Left kidney (tissue), 2 donors: ENCODE data around the gene RHOJ. TPM values are rescaled to one million over a fixed set of nuclear protein-coding genes. Genes with fewer than 3 reads are reported as not detected.
A peak's percentile ranks its signal among the peaks of the same experiment; 100 is the strongest.
"Not testable (repeated sequence)": the region's sequence is repeated elsewhere in the genome, so short reads cannot be mapped to it uniquely, and the experiment has no call there.

Experiments used
- DNase-seq: peaks from one replicate; pipeline ENCODE4 v3.0.0-alpha.2; 2013
- polyA plus RNA-seq: library from polyadenylated mRNA; unstranded; fragments of 120-200 nt; gene quantifications from one replicate; pipeline ENCODE4 v1.2.1, GENCODE V29; 2013; ENCODE audit not compliant: insufficient read length

The RHOJ gene
- polyA plus RNA-seq, 1 donor: 21.8 TPM

- DNase-seq: no peak
Observed at GRCh38 chr14:63262446-63262845, 58.2 kb downstream of the RHOJ start.

GRCh38 chr14:63266106-63266505, 61.9 kb downstream of the RHOJ start:
- DNase-seq: no peak

DNA sequence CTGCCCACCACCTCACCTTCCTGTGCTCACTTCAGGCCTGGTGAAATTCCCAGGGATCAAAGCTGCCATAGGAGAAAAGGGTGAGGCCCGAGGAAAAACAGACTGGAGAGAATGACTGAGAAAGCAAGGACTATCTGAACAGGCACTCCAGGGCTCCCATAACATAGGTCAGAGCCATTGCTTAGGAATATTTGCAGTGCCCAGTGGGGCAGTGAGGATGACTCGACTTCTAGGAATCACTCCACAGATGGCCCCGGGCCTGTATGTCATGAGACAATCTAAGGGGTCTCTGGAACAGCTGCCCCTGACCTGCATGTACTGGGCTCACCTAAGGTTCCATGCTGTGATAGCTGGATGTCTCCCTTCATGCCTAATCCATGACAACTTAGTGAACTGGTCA, 62.9 kb downstream of the RHOJ start:
- no peak for DNase-seq

GRCh38 chr14:63268771-63269170, 64.5 kb downstream of the RHOJ start:
- DNase-seq: no peak

DNA sequence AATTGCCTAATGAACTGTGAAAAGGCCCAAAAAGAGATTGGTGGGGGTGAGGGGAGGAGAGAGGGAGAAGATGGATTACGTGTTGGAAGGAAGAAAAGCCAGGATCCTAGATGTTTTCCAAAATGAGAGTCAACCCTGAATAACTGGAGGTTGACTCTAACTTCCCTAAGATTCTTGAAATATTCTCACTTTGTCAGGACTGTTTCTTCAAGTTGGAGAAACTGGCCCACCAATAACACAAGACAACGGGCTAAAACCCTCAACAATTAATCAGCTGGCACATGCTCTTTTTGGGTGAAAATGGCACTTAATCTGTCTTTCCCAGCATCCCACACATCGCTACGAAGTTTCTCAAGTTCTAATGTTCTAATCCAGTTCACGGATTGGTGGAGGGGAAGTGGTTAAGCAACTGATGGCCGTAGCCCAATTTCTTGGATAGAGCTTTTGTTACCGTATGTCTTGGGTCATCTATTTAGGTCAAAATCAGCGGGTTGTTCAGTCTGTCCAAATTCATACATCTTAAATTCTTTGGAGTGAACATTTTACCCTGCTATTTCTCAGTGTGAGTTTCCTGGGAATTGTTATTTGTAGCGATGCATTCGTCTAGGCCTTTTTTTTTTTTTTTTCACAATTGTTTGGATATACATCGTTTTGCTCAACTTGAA, 65.5 kb downstream of the RHOJ start:
- no peak for DNase-seq

DNA sequence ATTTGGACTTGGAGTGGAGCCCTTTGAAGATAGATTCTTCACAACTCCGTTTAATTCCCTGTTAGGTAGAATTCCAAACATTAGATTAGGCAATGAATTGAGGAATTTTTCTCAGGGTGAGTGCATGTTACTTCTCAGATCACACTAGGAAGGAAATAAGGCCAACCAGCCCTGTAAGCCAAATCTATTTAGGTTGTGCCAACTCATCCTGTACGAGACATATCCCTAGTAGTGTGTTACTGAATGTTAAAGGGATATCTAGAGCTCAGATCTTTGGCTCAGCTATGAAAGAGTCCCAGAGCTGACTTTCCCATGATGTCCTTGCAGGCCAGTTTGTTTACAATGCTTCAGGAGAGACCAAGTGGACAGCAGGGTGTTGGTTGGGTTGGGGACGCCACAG, 68.9 kb downstream of the RHOJ start:
- DNase-seq: no peak

DNA sequence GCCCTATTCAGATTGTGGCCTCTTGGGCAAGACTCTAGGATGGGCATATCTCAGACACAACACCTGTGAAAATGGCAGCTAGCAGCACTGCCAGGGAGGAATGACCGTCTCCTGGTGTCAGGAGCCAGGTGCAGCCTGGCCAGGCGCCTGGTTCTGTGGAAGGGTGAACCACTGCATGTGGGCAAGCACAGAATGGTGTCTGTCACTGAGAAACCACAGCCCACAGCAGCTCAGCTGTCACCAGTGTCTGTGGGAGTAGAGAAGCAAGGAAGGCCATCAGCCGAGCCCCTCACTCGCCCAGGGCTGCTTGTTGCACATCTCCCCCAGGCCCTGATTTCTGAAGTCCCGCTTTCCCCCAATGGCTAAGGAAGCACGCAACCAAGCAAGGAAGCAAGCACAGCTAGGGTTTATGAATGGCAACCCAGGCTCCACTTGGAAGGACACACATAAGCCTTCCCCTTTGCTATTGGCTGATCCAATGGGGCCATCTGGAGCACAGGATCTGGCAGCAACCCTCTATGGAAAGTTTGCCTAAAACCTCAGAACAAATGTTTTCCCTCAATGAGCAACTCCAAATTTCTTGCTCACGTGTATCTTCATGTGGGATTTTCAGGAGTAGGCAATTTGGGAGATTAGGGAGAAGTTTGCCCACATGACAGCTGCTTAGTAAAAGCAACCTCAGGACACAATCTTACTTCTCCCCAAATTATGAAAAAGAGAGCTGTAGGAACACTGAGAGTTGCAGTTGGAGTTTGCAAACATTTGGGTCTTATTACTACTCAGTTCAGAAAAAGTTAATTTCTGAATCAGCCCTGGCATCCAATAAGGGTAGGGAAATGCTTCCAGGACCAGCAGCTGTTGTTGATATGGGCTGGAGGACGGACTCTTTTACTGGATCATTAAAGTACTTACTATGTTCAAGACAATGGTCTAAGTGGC, 69.7 kb downstream of the RHOJ start:
- no peak for DNase-seq

GRCh38 chr14:63275611-63276010, 71.4 kb downstream of the RHOJ start:
- DNase-seq: no peak

- no peak for DNase-seq
Observed at GRCh38 chr14:63276016-63276415, 71.8 kb downstream of the RHOJ start.

- peak; percentile 30 for DNase-seq
Observed at GRCh38 chr14:63276492-63277342, 72.5 kb downstream of the RHOJ start.

GRCh38 chr14:63277591-63278183, 73.4 kb downstream of the RHOJ start:
- DNase-seq: no peak

GRCh38 chr14:63279933-63280332, 75.7 kb downstream of the RHOJ start:
- not testable (repeated sequence) for DNase-seq

GRCh38 chr14:63282997-63283883, 79.0 kb downstream of the RHOJ start:
- no peak for DNase-seq

DNA sequence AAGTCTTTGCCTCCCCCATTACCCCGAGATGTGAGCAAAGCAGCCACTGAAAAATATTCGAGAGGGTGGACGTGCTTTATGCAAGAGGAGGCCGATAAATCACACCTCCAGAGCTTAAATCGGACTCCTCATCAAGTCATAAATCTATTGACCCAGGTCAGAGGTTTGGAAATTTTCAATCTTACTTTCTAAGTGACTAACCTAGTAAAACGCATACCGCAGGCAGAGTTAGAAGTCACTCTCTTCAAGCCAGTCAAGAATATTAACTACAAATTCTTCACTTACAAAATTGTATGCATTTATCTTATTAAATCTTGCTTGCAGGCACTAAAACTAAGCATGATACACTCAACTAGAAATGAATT, 79.6 kb downstream of the RHOJ start:
- DNase-seq: no peak

DNA sequence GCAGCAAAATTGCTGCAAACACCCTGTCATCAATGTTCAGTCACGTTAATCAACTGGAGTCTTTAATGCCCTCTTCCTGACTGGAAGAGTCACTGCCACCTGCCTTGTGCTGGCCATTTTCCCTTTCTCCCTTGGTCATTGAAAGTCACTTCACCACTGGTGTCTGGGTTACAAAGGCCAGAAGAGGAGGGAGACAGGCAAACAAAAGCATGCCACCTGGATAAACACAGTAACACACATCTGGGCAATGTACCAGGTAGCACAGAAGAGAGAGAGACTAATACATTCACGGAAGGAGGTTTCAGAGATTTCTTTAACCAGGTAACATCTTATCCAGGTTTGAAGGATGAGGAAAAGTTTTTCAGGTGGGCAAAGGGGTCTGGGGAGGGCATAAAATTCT, 81.8 kb downstream of the RHOJ start:
- DNase-seq: no peak

DNA sequence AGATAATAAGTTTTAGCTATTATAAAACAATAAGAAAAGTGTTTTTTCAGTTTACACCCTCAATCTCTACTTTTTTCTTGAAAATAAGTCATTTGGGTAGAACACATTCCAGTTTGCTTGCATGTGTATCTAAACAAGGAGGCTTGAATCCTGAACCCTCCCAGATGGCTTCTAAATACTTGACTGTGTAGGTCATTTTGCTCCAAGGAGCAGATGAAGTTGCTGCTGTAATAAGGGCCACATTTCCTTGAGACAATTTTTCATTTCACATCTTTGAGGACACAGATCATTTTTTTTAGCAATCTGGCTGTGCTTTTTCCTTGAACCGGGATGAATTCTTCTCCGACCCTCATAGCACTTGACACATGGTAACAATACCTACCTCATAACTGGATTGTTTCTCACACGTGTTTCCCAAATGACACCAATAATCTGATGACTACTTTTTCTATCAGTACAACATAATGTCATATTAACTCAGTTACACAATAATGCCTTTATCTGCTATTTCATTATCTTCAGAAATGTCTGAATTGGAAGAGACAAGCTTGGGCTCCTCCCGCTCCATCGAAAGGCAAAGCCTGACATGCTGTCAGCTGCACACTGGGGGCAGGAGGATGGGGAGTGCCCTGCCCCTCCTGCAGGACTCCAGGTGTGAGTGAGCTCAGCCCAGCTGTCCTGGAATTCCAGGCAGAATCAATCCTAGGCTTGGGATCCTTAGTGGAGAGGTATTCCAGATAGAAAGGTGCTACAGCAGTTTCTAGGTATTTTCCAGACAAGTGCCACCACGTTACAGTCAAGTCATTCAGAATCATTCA, 83.6 kb downstream of the RHOJ start:
- DNase-seq: no peak

GRCh38 chr14:63288853-63289252, 84.6 kb downstream of the RHOJ start:
- DNase-seq: no peak

DNA sequence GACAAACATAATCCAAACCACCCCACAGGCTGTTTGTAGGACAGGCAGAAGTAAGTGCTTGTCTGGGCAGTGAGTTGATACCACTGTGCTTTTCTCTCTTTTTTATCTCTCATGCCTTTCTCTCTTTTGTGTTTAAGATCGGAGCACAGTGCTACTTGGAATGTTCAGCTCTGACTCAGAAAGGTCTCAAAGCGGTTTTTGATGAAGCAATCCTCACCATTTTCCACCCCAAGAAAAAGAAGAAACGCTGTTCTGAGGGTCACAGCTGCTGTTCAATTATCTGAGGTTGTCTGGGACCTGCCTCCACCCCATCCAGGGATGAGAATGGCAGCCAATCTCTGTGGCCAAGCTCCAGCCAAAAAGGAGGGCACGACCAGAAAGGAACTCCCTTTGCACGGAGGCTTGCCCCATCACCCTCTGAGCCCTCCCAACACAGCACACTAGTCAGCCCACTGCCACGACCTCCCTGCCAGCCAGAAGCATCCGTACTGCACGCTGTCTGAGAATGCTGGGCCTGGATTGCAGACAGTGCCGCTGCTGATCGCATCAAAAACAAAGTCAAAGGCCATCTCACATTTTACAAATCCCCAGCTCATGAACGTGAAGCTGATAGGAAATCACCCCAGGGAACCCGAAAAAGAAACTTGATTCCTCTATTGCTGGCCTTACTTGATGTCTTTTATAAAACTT, 86.6 kb downstream of the RHOJ start:
- no peak for DNase-seq

DNA sequence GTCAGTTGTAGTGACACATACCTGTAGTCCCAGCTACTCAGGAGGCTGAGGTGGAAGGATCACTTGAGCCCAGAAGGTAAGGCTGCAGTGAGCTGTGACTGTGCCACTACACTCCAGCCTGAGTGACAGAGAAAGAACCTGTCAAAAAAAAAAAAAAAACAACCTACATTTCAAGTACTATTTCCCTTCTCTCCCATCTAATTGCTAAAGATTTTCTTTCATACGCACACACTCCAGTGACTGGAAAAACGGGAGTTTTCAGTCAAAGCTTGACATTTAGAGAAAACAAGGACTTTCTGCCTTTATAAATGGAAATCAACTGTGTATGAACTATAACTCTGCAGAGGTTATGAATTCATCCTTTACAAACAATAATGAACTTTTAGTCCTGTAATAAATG, 88.6 kb downstream of the RHOJ start:
- DNase-seq: no peak

DNA sequence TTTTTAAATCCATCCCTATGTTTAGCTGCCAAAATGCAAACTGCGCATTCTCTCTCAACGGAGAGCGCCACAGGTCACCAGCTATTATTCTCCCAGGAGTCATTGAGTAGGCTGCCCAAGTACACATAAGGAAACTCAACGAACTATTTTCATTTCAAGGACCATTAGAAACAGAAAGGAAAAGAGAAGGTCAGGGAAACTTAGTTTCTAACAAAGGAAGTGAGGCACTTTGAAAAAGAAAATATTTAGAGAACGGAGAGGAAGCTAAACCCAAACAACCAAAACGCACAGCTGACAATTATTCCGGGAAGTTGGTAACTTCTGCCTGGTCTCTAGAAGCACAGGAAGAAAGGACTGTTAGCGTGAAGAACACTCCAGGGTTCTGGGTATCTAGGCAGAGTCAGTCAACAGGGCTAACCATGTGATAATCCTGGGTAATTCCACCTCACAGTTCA, 91.0 kb downstream of the RHOJ start:
- DNase-seq: no peak
